GM19099 (cell line): ENCODE results near the gene CFAP299.

ENCODE experiments used
- POLR2A ChIP-seq: IDR thresholded peaks from 3 replicates; pipeline ENCODE4 v1.6.1; 2011; ENCODE audit warnings: low read depth; ENCODE audit not compliant: insufficient read length; ENCODE audit errors: extremely low read depth

Gene CFAP299

DNA sequence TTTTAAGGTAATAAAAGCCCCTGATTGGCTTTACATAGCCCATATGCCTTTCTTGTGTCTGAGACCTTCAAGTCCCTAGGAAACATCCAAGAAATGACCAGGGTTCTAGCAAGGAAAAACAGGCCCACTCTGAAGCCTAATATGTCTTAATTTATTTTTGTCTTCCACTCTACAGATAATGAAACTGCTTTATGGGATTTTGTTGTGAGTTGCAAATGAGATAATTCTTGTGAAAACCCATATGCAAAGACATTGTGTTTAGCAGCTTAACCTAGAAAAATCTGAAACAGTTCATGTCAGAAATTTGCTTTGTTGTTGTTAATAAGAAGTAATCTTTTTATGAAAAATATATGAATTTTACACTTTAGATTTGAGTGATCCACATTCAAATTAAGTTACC lies 504.3 kb downstream of the CFAP299 start:
- TF ChIP-seq POLR2A = no peak

DNA sequence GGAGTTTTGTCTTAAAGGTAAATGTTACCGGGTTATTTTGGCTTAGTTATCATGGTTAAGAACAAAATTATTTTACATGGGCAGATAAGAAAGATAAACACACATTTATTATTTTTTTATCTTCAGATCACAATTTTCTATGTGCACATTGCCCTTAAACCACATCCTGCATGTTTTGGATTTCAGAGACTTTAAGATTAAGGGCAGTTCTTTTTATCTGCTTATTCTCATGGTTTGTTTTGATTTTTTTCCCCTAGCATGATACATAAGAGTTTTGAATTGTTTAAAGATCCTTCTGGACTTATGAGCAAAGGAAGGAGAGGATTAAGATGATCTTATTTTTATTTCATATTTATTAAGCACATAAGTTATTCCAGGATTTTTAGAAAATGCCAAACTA lies 504.9 kb downstream of the CFAP299 start:
- TF ChIP-seq POLR2A = no peak

DNA sequence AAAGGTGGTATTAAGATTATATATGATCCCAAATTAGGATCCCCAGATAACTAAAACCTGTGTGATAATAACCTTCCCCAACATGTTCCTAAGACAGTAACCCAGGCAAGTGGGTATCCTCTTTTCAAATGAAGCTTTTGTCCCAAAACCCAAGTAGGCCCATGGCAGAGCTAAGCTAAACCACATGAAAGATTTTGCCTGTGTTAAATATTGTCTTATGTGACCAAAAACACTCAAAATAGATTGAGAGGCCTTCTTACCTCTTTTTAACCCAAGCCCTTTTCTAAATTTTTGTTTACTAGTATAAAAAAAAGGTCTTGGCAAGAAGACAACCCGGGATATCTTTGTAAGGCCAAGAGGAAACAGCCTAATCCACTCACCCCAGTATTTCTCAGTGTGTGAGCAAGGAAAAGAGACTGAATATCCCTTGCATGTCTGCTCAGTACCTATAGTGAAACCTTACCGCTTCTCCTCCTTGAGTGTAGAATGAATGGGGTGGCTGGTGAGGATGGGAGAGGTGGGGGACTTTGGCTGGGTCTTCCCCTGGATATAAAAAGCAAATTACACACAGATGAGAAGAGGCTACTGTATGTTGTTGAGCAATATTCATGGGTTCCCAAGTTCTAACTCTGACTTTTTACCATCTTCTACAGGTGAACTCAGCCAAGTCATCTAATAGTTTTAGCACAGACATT lies 506.2 kb downstream of the CFAP299 start:
- no peak for TF ChIP-seq POLR2A

DNA sequence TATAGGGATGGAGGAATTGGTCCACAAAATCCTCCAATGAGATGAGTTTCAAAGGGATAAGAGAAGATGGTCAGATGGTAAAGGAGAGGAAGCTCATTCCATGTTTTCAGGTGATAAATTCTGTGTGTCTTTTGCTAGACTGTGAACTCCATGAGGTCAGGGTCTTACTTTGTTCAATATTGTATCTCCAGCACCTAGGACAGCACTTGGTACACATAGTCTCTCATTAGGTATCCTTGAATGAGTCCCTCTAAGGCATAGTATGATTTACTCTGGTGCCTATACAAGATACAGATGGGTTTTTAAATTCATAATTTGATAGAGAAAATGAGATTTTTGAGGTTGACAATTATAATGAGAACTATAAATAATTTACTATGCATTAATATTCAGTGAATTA lies 510.7 kb downstream of the CFAP299 start:
- no peak for TF ChIP-seq POLR2A

DNA sequence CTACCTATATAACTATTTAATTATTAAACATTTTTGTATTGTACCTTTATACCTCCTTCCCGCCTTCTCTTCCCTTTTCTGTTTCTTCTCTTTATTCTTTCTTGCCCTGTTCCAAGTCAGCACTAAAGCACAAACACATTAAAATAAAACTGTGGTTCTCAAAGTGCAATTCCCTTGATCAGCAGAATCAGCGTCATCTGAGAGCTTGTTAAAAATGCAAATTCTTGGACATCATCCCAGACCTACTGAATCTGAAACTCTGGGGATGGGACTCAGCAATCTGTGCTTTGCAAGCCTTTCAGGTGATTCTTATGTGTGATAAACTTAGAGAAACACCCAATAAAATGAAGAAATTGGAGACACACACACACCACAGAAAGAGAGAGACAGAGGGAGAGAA lies 516.5 kb downstream of the CFAP299 start:
- no peak for TF ChIP-seq POLR2A

DNA sequence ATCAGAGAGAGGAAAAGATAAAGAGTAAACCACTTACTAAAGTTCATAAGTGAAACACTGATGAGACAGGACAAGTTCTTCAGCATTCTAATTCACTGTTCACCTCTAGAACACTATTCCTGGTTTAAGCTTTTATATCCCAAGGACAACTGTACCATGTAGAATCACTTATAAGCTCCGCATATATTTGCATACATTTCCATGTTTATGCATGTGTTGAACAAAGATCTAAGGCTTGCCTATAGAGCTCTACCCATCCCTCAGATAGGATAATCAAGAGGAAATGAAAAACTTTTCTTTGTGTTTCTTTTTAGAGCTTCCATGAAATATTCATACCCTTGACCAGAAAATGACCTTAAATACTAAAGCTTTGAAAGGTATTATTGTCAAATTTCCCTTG lies 538.0 kb downstream of the CFAP299 start:
- TF ChIP-seq POLR2A = no peak

DNA sequence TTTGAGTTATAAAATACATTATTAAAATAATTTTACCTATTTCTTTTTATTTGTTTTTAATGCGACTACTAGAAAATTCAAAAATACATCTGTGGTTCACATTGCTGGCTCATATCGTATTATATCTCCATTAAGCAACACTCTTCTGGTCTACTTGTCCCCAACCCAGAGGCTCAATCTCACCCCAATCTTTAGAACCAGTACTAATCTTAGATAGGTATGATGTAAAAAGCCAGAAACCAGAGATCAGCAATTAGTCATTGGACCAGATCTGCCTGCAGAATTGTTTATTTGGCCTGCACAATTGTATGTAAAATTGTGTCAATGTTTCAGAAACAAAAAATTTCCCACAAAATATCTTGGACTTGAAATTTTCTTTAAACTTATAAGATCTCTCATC lies 539.4 kb downstream of the CFAP299 start:
- no peak for TF ChIP-seq POLR2A

DNA sequence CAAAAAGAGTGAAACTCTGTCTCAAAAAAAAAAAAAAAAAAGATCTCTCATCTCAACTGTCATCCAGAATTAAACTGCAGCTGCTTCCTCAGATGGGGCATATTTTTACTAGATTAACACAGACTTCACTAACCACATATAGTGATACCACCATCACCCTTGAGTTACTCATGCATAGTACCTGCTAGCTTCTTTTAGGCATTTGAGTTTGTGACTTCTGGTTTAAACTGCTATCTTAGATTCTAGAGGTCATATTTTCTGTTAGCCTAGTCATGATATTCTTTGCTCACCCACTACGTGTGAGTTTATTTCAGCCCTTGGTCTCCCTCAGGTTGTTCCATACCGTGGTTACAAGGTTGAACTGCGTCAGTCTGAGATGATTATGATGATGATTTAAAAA lies 540.1 kb downstream of the CFAP299 start:
- TF ChIP-seq POLR2A = no peak

DNA sequence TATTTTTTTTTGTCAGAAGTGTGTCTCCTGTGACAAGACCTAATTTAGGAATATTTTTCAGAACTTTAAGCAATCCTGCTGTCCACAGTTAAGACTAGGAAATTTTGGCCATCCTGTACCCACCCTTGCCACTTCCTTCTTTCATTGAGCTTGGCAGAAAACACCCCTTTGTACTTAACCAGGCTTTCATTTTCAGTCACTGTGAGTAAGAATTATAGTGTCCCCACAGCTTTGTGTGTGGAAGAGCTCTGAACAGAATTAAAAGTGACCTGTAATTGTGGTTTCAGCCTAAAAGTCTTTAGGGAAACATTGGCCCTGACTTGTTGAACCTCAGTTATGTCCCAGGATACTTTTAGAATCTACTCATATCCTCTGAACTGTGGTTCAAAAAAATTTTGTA lies 541.3 kb downstream of the CFAP299 start:
- no peak for TF ChIP-seq POLR2A

DNA sequence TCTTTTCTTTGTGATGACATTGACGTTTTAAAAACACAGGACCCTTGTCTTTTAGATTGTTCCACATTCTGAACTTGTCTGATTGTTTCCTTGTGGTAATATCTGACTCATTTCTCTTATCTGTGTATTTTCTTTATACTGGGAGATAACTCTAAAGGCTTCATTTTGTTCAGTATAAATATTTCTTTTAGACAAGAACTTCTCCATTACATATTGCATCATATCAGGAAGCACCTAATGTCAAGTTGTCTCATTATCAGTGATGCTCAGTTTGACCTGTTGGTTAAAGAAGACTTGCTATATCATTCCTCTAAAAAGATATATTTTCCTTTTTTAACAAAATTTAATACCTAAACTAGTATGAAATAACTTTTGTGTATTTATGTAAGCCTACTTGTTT lies 542.7 kb downstream of the CFAP299 start:
- TF ChIP-seq POLR2A = no peak

DNA sequence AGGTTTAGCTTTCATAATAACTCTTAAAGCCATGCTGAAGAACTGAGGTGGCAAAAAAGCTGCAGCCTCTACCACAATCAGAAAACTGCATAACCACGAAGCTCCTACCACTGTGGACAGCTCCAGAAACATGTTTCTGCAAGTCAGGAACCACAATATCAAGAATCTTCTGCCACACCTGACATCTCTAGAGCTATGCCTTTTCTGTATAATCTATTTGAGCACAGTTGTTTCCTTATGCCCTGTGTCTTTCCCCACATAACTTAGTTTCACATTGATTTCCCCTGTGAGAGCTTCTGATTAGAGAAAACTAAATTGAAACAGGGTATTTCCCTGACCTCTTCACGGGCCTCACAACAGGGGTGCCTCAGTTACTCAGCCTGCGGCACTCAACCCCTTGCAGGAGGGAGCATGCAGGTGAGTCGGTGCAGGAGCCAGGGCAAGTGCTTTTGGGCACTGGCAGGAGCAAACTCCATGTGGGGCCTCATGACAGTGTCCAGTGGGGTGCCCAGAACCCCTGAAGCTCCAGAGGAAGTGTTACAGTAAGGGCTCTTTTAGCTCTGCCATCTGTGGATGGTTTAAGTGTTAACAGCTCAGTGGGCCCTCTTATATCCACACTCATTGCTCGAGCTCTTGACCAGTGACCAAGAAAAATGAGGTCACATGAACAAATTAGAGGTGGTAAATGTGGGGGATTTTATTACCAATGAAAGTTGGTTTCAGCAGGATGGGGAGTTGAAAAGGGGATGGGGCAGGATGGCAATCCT lies 562.2 kb downstream of the CFAP299 start:
- no peak for TF ChIP-seq POLR2A

DNA sequence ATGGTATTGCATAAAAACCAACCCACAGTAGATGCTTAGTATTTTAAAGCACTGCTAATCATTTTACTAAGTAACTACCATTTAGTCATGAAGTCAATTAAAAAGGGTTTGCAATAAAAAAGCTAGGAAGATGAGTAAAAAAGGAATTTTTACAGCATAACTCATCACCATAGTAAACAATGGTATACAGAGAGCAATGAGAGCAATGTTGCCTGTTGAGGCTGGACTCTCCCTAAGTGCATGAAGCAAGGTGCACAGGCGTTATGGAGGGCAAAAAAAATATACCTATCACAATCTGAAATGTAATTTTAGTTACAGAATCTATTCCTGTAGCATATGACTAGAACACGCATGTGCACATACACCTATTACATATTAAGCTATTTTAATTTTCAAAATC lies 565.4 kb downstream of the CFAP299 start:
- no peak for TF ChIP-seq POLR2A

DNA sequence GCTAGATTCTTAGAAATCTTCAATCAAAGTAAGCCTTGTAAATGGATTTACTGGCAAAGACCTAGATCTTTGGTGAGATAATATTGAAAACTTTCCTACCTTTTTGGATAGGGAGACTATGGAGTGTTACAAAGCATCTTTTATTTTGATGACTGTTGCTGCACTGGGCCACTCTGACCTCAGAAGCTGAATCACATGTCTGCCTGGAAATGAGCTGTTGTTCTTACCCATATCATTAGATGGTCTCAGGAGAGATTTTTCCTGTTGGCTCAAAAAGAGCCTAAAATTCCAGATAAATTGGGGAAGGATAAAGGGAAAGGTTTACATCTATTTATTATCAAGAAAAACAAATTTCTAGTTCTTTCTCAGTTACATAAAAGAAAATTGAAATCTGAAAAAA lies 567.5 kb downstream of the CFAP299 start:
- no peak for TF ChIP-seq POLR2A

DNA sequence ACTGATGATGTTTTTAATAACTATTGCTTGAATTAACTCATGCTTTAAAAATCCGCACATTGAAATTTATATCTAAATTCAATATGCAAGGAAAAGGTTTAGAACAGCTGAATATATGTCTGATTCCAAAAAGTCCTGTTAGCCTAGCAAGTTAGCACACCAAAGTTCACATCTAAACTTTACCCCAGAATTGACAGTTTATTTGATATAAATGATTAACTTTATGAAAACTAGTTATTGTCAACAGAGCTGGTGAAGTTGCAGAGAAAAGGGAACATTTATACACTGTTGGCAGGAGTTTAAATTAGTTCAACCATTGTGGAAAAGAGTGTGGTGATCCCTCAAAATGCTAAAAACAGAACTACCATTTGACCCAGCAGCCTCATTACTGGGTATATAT lies 574.4 kb downstream of the CFAP299 start:
- no peak for TF ChIP-seq POLR2A

DNA sequence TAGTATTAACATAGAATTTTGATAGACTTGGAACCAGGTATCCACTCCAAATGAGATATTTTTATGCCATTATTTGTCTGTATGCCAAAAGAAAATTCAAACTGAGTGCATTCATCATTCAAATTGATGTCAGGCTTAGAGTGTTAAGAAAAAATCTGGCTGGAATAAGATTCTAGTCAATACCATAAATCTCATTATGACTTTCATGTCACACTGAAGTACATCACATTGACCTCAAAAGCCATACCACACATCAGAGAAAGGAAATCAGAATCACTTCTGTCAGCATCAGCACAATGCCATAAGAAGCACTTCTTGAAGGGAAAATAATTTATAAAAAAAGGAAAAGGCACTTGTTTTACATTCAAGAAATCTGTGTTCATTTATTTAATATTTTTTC lies 575.9 kb downstream of the CFAP299 start:
- no peak for TF ChIP-seq POLR2A

DNA sequence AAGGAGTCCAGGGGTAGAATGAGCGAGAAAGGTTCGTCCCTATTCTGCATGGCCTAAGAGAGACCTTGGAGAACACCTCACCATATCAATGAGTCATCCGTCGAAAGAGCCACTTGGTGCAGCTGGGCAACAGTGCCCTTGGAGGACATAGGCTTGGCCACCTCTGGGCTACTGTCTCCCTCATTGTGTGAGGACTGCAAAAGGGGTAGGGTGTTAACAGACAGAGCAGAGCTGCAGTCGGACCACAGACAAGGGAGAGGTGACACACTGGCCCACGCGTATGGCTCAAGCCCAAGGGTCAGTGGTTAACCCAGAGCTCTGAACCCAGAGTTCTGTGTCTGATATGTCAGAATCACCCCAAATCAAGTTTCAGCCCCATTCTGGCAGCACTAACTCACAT lies 576.8 kb downstream of the CFAP299 start:
- no peak for TF ChIP-seq POLR2A
